Cerebellar cortex (tissue), 1 donor: ENCODE data around the gene ITGAE.
"Not testable (repeated sequence)": the region's sequence is repeated elsewhere in the genome, so short reads cannot be mapped to it uniquely, and the experiment has no call there.

Experiments
- DNase-seq: peaks from one replicate; pipeline ENCODE4 v3.0.0-alpha.2; 2015; ENCODE audit warnings: low spot score

The ITGAE gene, protein sequence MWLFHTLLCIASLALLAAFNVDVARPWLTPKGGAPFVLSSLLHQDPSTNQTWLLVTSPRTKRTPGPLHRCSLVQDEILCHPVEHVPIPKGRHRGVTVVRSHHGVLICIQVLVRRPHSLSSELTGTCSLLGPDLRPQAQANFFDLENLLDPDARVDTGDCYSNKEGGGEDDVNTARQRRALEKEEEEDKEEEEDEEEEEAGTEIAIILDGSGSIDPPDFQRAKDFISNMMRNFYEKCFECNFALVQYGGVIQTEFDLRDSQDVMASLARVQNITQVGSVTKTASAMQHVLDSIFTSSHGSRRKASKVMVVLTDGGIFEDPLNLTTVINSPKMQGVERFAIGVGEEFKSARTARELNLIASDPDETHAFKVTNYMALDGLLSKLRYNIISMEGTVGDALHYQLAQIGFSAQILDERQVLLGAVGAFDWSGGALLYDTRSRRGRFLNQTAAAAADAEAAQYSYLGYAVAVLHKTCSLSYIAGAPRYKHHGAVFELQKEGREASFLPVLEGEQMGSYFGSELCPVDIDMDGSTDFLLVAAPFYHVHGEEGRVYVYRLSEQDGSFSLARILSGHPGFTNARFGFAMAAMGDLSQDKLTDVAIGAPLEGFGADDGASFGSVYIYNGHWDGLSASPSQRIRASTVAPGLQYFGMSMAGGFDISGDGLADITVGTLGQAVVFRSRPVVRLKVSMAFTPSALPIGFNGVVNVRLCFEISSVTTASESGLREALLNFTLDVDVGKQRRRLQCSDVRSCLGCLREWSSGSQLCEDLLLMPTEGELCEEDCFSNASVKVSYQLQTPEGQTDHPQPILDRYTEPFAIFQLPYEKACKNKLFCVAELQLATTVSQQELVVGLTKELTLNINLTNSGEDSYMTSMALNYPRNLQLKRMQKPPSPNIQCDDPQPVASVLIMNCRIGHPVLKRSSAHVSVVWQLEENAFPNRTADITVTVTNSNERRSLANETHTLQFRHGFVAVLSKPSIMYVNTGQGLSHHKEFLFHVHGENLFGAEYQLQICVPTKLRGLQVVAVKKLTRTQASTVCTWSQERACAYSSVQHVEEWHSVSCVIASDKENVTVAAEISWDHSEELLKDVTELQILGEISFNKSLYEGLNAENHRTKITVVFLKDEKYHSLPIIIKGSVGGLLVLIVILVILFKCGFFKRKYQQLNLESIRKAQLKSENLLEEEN

GRCh38 chr17:3800362-3801271, at the start of gene ITGAE:
TSS of gene ITGAE (minus strand) at chr17:3801188. CDS start at chr17:3801144, 44 bp downstream.
- no peak for DNase-seq

DNA sequence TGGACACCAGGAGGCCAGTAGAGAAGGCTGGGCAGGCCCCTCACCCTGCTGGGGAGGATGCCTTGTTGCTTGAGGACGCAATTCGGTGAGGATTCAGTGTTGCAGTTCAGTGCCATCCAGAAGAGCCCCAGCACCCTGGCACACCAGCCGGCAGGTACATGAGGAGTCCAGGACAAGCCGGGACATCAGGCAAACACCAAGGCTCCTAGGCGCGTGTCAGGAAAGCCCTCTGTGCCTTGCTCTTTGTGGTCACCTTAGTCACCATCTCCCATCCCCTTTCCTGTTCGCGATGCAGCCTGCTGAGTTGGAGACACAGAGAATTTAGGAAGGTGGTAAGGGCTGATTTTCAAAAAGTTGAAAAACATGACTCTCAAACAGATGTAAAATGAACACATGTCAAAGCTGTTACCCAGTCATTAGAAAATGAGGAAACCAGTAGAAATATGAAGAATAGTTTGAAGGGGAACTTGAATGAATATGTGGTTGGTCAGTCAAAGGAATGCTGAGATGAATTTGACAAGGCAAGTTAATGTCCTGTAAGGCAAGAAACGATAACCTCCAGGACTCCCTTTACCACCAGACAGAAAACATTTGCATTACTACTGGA, 47.3 kb upstream of the ITGAE start:
- no peak for DNase-seq

DNA sequence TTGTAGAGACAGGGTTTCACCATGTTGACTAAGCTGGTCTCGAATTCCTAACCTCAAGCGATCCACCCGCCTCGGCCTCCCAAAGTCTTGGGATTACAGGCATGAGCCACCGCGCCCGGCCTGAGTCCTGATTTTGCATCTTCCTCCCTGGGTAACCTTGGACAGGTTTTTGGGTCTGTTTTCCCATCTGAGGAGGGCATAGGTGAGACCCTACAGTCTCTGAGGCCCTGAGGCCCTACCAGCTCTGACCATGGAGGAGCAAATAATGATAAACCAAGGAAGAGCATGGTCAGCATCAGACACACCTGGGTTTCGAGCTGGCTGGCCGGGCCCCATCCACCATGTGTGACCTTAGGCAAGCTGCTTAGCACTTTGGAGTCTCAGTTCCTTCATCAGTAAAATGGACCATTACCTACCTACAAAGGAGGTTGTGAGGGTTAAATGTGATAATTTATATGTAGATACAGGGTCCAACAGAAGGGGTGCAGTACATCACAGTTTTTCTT, 46.2 kb upstream of the ITGAE start:
- DNase-seq = no peak

DNA sequence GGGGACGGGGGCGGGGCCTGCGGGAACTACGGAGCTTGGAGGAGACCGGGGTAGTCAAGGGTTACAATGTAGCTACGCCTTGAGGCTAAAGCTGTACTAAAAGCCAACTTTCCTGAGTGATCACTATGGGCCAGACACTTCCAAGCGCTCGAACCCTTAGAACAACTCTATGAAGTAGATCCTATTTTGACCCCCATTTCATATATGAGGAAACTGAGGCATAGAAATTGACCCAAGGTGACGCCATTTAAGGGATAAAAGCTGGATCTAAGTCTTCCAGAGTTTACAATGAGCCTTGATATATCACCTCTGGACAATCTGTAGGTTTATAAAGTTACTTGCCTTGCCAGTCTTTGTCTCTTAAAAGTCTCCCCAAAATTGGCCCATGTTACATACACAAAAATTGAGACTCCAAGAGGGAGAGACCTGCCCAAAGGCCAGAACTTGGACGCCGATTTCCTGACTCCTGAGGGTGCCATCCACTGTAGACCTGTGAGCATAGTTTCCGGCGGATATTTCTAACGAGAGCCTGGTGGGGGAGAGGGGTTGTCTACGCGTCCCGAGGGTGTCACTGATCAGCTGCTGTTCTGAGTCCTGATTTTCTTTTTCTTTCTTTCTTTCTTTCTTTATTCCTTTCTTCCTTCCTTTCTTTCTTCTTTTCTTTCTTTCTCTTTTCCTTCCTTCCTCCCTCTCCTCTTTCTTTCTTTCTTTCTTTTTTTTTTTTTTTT, 45.6 kb upstream of the ITGAE start:
- DNase-seq = no peak

DNA sequence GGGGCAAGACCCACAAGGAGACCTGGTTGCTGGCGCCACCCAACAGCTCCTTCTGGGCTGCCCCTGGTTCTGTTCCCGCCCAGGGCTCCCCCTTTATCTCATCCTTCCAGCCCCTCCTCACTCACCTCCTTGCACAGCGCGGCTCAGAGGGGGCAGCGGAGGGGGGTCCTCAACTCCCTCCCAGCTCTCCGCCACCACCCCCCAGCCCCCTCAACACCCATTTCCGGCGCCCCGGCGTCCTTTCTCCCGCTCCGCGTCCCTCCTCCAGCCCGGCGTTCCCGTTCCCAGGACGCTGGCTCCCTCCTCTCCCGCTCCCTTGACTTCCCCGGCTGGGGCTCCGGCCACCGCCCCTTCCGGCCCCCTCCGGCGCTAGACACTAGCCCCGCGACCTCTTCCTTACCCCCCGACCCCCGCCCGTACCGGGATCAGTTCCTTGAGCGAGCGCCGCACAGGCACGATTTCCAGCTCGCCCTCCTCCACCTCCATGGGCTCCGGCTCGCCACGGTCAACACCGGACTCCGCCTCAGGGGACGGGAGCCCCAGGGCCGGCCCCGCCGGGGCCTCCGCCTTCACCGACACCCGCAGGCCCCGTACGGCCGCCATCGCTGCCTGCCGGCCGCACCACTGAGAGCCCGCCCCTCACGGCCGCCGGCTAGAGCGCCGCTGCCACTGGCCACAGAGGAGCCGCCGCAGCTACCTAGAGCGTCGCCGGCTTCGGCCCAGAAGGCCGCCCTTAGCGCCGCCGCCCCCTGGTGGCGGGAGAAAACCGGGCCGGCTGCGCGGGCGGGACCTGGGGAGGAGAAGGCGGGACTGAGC, 44.8 kb upstream of the ITGAE start, which contains the start of gene NCBP3:
Gene NCBP3, minus strand, starts transcription at position 626 of the 816 bp plus-strand sequence. Its CDS starts 23 bp downstream, at position 603.
- DNase-seq = peak; percentile 91

DNA sequence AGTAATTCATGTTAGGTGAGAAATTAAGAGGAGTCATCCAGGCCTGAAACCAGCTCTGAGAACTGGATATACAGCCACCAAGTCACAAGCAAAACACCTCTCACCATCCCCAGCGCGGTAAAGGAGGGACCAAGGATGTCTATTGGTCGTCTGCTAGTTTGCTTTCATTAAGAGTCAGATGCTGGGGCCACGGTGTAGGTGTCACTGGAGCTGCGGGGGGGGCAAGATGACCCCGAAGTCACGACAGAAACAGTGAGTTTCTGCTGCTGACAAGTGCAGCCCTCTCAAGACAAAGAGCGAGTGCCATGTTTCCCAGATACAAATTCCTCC, 44.3 kb upstream of the ITGAE start:
- DNase-seq = peak; percentile 28

GRCh38 chr17:3844556-3844955, 43.6 kb upstream of the ITGAE start:
- DNase-seq = not testable (repeated sequence)

GRCh38 chr17:3843935-3844516, 43.0 kb upstream of the ITGAE start:
- DNase-seq = peak; percentile 45

DNA sequence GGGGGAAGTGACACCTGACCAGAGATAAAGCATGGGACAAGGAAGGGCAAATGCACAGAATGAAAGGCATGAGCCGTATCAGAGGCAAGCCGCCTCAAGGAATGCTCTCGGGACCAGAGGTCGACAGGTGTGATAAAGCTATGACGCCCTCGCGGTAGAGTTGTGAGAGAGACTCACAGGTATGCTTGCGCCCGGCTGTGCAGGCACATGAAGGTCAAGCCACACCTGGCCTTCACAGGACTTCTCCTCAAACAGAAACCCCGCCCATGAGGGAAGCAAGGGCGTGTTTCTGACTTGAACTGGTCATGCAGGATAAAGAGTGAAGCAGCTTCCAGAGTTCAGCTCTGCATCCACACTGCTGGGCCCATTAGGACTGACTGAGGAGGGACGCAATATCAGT, 37.2 kb upstream of the ITGAE start:
- no peak for DNase-seq

DNA sequence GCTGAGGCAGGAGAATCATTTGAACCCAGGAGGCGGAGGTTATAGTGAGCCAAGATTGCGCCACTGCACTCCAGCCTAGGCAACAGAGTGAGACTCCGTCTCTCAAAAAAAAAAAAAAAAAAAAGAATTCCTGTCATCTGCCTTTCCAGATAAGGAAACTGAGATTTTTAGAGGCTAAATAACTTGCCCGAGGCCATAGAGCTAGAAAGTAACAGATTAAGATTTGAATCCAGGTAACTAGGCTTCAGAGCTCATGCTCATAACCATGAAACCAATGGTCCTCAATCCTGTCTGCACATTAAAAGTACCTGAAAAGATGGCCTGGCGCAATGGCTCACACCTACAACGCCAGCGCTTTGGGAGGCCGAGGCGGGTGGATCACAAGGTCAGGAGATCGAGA, 35.6 kb upstream of the ITGAE start:
- no peak for DNase-seq

DNA sequence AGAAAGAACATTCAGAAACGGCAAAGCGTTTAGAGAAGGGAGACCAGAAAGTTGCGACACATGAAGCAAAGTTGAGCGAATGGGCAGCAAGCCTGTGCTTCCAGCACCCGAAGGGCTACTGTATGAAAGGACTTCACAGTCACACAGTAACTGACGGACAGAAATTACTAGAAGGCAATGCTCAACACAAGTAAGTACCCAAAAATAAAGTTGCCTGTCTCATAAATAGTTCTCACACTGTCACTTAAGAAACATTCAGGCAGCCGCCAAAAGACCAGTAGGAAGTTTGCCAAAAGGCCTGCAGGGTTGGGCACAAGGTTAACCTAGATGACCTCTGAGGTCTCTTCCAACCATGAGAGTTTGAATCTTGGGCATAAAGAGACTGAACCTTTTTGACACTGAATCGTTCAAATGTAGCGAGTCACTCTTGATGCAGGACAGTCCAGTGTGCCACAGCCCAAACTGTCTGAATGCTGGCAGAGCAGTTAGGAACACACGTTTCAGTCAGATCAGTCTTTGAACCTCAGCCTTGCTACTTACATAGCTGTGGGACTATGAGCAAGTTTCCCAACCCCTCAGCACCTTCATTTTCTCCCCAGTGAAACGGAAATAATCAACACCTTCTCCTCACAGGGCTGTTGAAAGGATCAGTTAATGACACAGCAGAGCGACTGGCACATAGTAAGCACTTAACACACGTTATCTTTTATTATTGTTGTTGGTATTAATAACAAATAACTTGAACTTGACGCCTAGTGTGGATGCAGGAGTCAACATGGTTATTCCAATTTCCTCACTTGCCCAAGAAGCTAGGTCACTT, 34.6 kb upstream of the ITGAE start:
- no peak for DNase-seq

DNA sequence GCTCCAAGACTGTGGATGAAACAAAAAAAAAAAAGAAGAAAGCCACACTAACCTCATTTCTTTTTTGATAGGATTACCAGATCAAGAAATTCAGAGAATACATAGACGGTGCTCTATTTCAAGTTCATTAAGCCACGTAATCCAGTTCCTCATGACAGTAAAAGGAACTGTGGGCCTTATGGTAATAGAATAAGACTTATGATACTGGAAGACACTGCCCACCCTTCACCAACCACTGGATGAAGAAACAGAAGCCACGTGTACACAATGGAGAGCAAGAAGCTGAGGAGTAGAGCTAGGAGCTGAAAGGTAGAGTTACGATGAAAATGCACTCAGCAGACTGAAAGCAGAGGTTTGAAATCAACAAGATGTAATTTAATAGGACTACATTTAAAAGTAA, 33.8 kb upstream of the ITGAE start:
- no peak for DNase-seq

- no peak for DNase-seq
Measured at GRCh38 chr17:3828852-3829232, 27.9 kb upstream of the ITGAE start.

DNA sequence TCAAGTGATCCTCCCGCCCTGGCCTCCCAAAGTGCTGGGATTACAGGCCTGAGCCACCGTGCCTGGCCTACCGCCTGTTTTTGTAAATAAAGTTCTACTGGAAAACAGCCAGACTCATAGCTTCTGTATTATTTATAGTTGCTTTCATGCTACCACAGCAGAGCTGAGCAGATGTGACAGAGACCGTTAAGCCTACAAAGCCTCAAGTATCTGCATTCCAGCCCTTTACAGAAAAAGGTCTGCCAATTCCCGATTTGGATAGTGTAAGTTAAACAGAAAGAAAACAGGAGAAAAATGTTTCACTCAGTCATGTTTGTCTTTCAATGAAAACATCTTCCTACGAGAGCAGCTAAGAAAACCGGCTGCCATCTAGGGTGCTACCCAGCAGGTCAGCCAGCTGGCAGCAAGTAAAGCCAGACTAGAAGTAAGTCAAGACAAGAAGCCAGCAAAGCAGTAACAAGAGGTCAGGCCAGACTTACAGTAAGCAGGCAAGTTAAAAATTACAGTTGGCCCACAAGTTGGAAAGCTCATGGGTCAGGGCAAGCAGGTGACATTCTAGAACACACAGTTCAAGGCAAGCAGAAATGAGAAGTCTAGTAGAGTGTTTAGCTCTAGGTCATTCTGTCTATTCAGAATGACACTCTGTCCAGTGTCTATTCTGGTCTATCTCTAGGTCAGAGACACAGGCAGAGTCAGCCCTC, 27.3 kb upstream of the ITGAE start:
- no peak for DNase-seq

GRCh38 chr17:3827124-3827773, 26.3 kb upstream of the ITGAE start:
- DNase-seq = peak; percentile 69

- no peak for DNase-seq
Measured at GRCh38 chr17:3826191-3826590, 25.2 kb upstream of the ITGAE start.

DNA sequence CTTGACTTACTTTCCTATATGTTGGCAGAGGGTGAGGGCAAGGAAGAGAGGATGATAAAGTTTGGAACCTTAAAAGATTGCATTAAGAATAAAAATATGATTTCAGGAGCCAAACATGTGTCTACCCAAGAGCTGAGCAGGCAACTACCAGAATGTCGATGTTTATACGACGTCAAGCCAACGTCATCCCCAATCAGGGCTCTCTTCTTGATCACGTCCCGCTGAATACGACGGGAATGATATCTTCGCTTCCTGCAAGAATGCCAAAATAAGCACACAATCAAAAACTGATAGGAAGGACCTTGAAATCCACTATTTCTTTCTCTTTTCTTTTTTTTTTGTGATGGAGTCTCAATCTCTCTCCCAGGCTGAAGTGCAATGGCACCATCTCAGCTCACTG, 20.1 kb upstream of the ITGAE start:
- no peak for DNase-seq
